Kidney (tissue), 22 donors: ENCODE measurements around the gene HPD. TPM values are rescaled to one million over a fixed set of nuclear protein-coding genes. Genes with fewer than 3 reads are reported as not detected.

Experiments used
- DNase-seq, 5 donors: peaks; one replicate each; pipeline ENCODE4 v3.0.0-alpha.2; 2013 to 2020
- FAIRE-seq: peaks from 2 replicates; lab custom pipeline; 2012; peaks lifted over from hg19 to GRCh38; lab: Jason Lieb, UNC
- H3K27ac ChIP-seq, 2 donors: one replicate each; pipeline ENCODE4 v1.7.0; 2013; ENCODE audit warnings: low read depth in 2 of 2, low read length in 2 of 2, inconsistent platforms in 1 of 2
- H3K27me3 ChIP-seq: one replicate; pipeline ENCODE4 v1.7.1; 2013; ENCODE audit warnings: low read length, inconsistent platforms; ENCODE audit not compliant: control insufficient read depth, insufficient read depth
- H3K36me3 ChIP-seq, 3 donors: one replicate each; pipeline versions ENCODE4 v1.7.0 to v1.7.1; 2013; ENCODE audit warnings: low read length in 3 of 3, control low read depth in 1 of 3, inconsistent platforms in 1 of 3; ENCODE audit not compliant: insufficient read depth in 3 of 3, control insufficient read depth in 2 of 3
- H3K4me1 ChIP-seq, 3 donors: one replicate each; pipeline versions ENCODE4 v1.7.0 to v1.7.1; 2013; ENCODE audit warnings: low read length in 3 of 3, inconsistent platforms in 1 of 3, low read depth in 1 of 3; ENCODE audit not compliant: control insufficient read depth in 2 of 3, insufficient read depth in 2 of 3
- H3K4me3 ChIP-seq, 3 donors: one replicate each; pipeline versions ENCODE4 v1.7.0 to v1.8.1; 2013; ENCODE audit warnings: low read length in 3 of 3, control low read depth in 1 of 3, inconsistent platforms in 1 of 3
- H3K9ac ChIP-seq, 3 donors: one replicate each; pipeline versions ENCODE4 v1.7.0 to v1.7.1; 2013; ENCODE audit warnings: low read length in 3 of 3, control low read depth in 1 of 3, inconsistent platforms in 1 of 3
- H3K9me3 ChIP-seq, 3 donors: one replicate each; pipeline versions ENCODE4 v1.7.0 to v1.7.1; 2013; ENCODE audit warnings: low read length in 3 of 3, control low read depth in 1 of 3, inconsistent platforms in 1 of 3; ENCODE audit not compliant: control insufficient read depth in 2 of 3, insufficient read depth in 1 of 3
- CTCF ChIP-seq: IDR thresholded peaks from 3 replicates; pipeline ENCODE4 v1.5.1; 2012; ENCODE audit warnings: mild to moderate bottlenecking, moderate library complexity, borderline replicate concordance; ENCODE audit not compliant: insufficient read depth; ENCODE audit errors: extremely low read depth
- intact Hi-C: fragments of 100-400 bp; cut with DNase I; formaldehyde crosslinking; loops from one replicate; pipeline ENCODE4 v1.11.1; 2022
- long read RNA-seq, 10 donors: library from polyadenylated mRNA in 1 of 10; unstranded in 1 of 10; transcript quantifications; one replicate each; pipeline ENCODE4 v2.0.0 and lab custom pipeline, GENCODE V29; 2021 to 2026
- polyA plus RNA-seq: library from polyadenylated mRNA; stranded (reverse); fragments of 350-450 nt; fragmentation: Illumina TruSeq; extraction: RNeasy Lipid Tissue Mini Kit (QIAGEN cat#74804); gene quantifications from one replicate; pipeline ENCODE4 v1.2.3, GENCODE V29; 2014; ENCODE audit warnings: low read depth, low replicate concordance; ENCODE audit not compliant: insufficient read depth
- total RNA-seq: library from RNA; stranded (reverse); fragmentation: NEBNext Ultra II Directional; extraction: Animal tissue kit (Norgen Biotek cat#: 25700); gene quantifications from one replicate; pipeline ENCODE4 v1.2.1, GENCODE V29; 2021
- donor health status: control.
- donor health status: control.
- donor health status: control.
- donor health status: control.
- donor health status: control.
- donor health status: DM: yes; HTN: yes; CAD: no.
- donor health status: Normal renal cell carcinoma (clear cell type).

Gene HPD
- total RNA-seq (4.6 TPM), polyA plus RNA-seq (393 TPM)
- long read RNA-seq, donor 1, result 0 reads
- long read RNA-seq, donor 2, partial matches to known transcripts, result 0 of 1 reads
- long read RNA-seq, donor 2, other reads (novel, unspliced or antisense), result 0 of 1 reads
- long read RNA-seq, donor 3, partial matches to known transcripts, result 171 of 178 reads
- long read RNA-seq, donor 3, other reads (novel, unspliced or antisense), result 7 of 178 reads
- long read RNA-seq, donor 4, partial matches to known transcripts, result 0 of 1 reads
- long read RNA-seq, donor 4, other reads (novel, unspliced or antisense), result 0 of 1 reads
- long read RNA-seq, donor 5, result 0 reads
- long read RNA-seq, donor 6, result 0 reads
- long read RNA-seq, donor 7, partial matches to known transcripts, result 2 of 3 reads
- long read RNA-seq, donor 7, other reads (novel, unspliced or antisense), result 0 of 3 reads
- long read RNA-seq, donor 8, result 0 reads
- long read RNA-seq, donor 9, result 0 reads
- long read RNA-seq, donor 10, result 0 reads

GRCh38 chr12:121858662-121859572, at the start of gene HPD:
Gene HPD (minus strand): TSS chr12:121858859. CDS start chr12:121858823, 36 bp downstream.
- H3K36me3 ChIP-seq, result no peaks in the 10 kb centered on the region
- no peaks in the 10 kb centered on the region for H3K9me3 ChIP-seq
- peaks cover 0 to 21% (median 4%) of the 10 kb centered on the region in 3 donors for H3K4me1 ChIP-seq
- peak within 1 kb of the TSS in 2 of 3 donors; percentile 60 to 65 for H3K4me3 ChIP-seq
- no peak for TF ChIP-seq CTCF
- intact Hi-C loops, result no loop called here
- no peaks in the 10 kb centered on the region for H3K27me3 ChIP-seq
- H3K27ac ChIP-seq, result peak within 1 kb of the TSS; percentile 85 to 93
- peak within 1 kb of the TSS in 2 of 3 donors; percentile 33 to 79 for H3K9ac ChIP-seq
- peak; percentile 56 to 91 (median 69) for DNase-seq
- FAIRE-seq, result no peak

DNA sequence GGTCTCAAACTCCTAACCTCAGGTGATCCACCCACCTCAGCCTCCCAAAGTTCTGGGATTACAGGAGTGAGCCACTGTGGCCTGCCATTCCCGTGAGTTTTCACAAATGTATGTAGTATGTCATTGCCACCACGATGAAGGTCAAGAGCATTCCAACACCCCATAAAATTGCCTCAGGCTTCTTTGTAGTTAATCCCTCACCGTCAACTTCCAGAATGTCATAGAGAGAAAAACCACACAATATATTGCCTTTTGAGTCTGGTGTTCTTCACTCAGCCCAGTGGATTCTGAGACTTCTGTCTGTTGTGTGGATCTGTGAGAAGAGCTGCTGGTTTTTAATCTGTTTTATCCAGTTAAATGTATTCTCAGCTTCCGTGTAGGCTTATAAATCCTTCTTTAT, 47.1 kb upstream of the HPD start:
- H3K27me3 ChIP-seq, result no peaks in the 10 kb centered on the region
- no peak for DNase-seq
- H3K4me1 ChIP-seq, result peaks cover 0 to 4% (median 0%) of the 10 kb centered on the region in 3 donors
- H3K36me3 ChIP-seq, result peaks cover 7 to 23% (median 19%) of the 10 kb centered on the region in 3 donors
- TF ChIP-seq CTCF, result no peak
- no peak overlapping the region for H3K9ac ChIP-seq
- no peak overlapping the region for H3K4me3 ChIP-seq
- no peak overlapping the region for H3K27ac ChIP-seq
- H3K9me3 ChIP-seq, result no peaks in the 10 kb centered on the region
- FAIRE-seq, result no peak
- intact Hi-C loops, result no loop called here

DNA sequence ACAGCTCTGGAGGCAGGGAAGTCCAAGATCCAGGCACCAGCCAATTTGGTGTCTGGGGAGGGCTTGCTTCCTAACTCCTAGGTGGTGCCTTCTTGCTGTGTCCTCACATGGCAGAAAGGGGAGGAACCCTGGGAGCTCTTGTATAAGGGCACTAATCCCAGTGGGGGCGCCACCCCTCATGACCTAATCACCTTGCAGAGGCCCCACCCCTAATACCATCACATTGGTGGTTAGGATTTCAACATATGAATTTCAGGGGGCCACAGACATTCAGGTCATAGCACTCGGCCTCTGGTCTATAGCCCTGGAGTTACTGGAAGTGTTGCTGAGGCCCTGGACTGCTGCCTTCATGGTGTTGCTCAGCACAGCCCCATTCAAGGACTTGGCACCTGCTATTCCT, 44.5 kb upstream of the HPD start:
- H3K36me3 ChIP-seq, result peaks cover 4 to 33% (median 19%) of the 10 kb centered on the region in 3 donors
- no peaks in the 10 kb centered on the region for H3K9me3 ChIP-seq
- no peak for TF ChIP-seq CTCF
- FAIRE-seq (no peak), DNase-seq (no peak)
- H3K4me1 ChIP-seq, result peaks cover 0 to 4% (median 0%) of the 10 kb centered on the region in 3 donors
- no peak overlapping the region for H3K4me3 ChIP-seq
- no peaks in the 10 kb centered on the region for H3K27me3 ChIP-seq
- H3K27ac ChIP-seq, result no peak overlapping the region
- intact Hi-C loops, result no loop called here
- no peak overlapping the region for H3K9ac ChIP-seq
